Right lobe of liver (tissue), 4 donors: Measurements from ENCODE around the gene DDX55.

Experiments used
- POLR2A ChIP-seq: fragments of 450-650 bp; IDR thresholded peaks from one replicate; pipeline ENCODE4 v1.6.1; 2017; ENCODE audit warnings: antibody characterized with exemption, mild to moderate bottlenecking
- TF ChIP-seq, protein P1 (sequence below), 4 donors: fragments of 200-600 bp in 3 of 4; fragments of 450-650 bp in 1 of 4; IDR thresholded peaks; one replicate each; pipeline versions ENCODE4 v1.5.1 to v1.8.0; 2016 to 2022; ENCODE audit warnings: antibody characterized with exemption in 4 of 4, mild to moderate bottlenecking in 2 of 4
- donor health status: DM: no; HTN: no; CAD: no.
- donor health status: DM: no; HTN: no; CAD: no.
- donor health status: DM: no; HTN: yes; CAD: no.

DNA sequence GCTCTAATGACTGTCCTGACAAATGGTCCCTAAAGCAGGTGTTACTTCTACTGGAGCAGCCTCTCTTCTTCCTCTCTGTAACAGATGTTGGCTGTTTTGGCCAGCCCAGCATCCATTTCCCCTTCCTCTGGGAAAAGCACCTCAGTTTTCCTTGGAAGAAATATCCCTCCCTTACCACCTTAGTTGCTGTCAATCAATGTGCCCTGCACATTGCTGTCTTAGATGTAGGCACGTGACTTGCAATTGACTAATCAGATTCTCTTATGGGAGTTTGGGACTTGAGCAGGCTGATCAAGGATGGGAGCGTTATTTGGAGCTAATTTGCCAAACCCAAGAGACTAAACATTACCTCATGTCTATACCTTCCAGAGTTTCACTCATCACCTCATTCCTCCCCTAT, 29.5 kb upstream of the DDX55 start:
- TF ChIP-seq, protein P1, sequence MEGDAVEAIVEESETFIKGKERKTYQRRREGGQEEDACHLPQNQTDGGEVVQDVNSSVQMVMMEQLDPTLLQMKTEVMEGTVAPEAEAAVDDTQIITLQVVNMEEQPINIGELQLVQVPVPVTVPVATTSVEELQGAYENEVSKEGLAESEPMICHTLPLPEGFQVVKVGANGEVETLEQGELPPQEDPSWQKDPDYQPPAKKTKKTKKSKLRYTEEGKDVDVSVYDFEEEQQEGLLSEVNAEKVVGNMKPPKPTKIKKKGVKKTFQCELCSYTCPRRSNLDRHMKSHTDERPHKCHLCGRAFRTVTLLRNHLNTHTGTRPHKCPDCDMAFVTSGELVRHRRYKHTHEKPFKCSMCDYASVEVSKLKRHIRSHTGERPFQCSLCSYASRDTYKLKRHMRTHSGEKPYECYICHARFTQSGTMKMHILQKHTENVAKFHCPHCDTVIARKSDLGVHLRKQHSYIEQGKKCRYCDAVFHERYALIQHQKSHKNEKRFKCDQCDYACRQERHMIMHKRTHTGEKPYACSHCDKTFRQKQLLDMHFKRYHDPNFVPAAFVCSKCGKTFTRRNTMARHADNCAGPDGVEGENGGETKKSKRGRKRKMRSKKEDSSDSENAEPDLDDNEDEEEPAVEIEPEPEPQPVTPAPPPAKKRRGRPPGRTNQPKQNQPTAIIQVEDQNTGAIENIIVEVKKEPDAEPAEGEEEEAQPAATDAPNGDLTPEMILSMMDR (IDR thresholded peaks at IDR 0.05): no peak
- no peak for TF ChIP-seq POLR2A
